Measurements from ENCODE around the gene SHISA5. TPM values are rescaled to one million over a fixed set of nuclear protein-coding genes. Genes with fewer than 3 reads are reported as not detected.

The SHISA5 gene
- total and polyA plus RNA-seq, 10 of the 15 experiments (the other 5 are each of a cell fraction or from before 2014, with no cell fraction given), result 17.1 to 148 (median 67.3) TPM

GRCh38 chr3:48439820-48440589, 64.0 kb downstream of the SHISA5 start, which contains the start of the genes CCDC51 and TMA7 (continued):
- TF ChIP-seq BHLHE40 (IDR thresholded peaks at IDR 0.05; ENCODE audit: borderline replicate concordance in 1 of 2, low read depth in 2 of 2, low read length in 1 of 2) (peak; percentile 42 to 65; a peak in 2 of 4 replicates), ZBTB40 (IDR thresholded peaks at IDR 0.05; ENCODE audit: borderline replicate concordance) (peak; percentile 96), POLR2AphosphoS2 (IDR thresholded peaks at IDR 0.05; ENCODE audit: low read depth, low read length) (peak; percentile 56; the same call in 1 of the 2 replicates), NR2C1 (IDR thresholded peaks at IDR 0.05) (peak; percentile 99), RBBP5 (conservative IDR thresholded peaks at IDR 0.05) (no peak), ZNF217 (IDR thresholded peaks at IDR 0.05) (no peak), KDM1A (IDR thresholded peaks at IDR 0.05; ENCODE audit: borderline replicate concordance) (no peak), SREBF1 (IDR thresholded peaks at IDR 0.05; ENCODE audit: low read length) (peak; percentile 50; the same call in 1 of the 2 replicates)
